Neural cell (in vitro differentiated cells): Measurements from ENCODE around the gene CACNA1B. TPM values are rescaled to one million over a fixed set of nuclear protein-coding genes. Genes with fewer than 3 reads are reported as not detected.
"Not testable (repeated sequence)": the region's sequence is repeated elsewhere in the genome, so short reads cannot be mapped to it uniquely, and the experiment has no call there.

Experiments
- H2AFZ ChIP-seq: fragments of 200-600, 300-800 bp; sonication (generic), shearing (Covaris generic); 2 replicates; pipeline ENCODE4 v1.6.0; 2014; ENCODE audit warnings: low read depth, mild to moderate bottlenecking, antibody characterized with exemption, low read length, moderate library complexity
- H3F3A ChIP-seq: fragments of 200-600 bp; shearing (Covaris generic); 2 replicates; pipeline ENCODE4 v1.6.1; 2016; ENCODE audit warnings: mild to moderate bottlenecking, moderate library complexity, mixed read lengths, antibody characterized with exemption, low read length; ENCODE audit not compliant: insufficient read depth, poor library complexity, severe bottlenecking
- H3K27ac ChIP-seq: fragments of 200-600, 300-800 bp; sonication (generic), shearing (Covaris generic); 2 replicates; pipeline ENCODE4 v1.5.1; 2014; ENCODE audit warnings: mild to moderate bottlenecking, low read length, moderate library complexity
- H3K27me3 ChIP-seq: fragments of 300-800, 200-600 bp; sonication (generic), shearing (Covaris generic); 2 replicates; pipeline ENCODE4 v1.6.0; 2014; ENCODE audit warnings: mild to moderate bottlenecking, low read depth, low read length, moderate library complexity; ENCODE audit not compliant: insufficient read depth
- H3K36me3 ChIP-seq: fragments of 300-800, 200-600 bp; sonication (generic), shearing (Covaris generic); 2 replicates; pipeline ENCODE4 v1.5.1; 2014; ENCODE audit warnings: mild to moderate bottlenecking, antibody characterized with exemption, low read length, moderate library complexity; ENCODE audit not compliant: insufficient read depth
- H3K4me2 ChIP-seq: fragments of 300-800, 200-600 bp; sonication (generic), shearing (Covaris generic); 2 replicates; pipeline ENCODE4 v1.6.0; 2014; ENCODE audit warnings: mild to moderate bottlenecking, low read length
- H3K4me3 ChIP-seq: fragments of 300-800, 200-600 bp; sonication (generic), shearing (Covaris generic); 2 replicates; pipeline ENCODE4 v1.5.1; 2014; ENCODE audit warnings: mild to moderate bottlenecking, low read length, moderate library complexity
- H3K79me2 ChIP-seq: fragments of 200-600 bp; shearing (Covaris generic); replicated peaks from 2 replicates; pipeline ENCODE4 v1.6.0; 2014; ENCODE audit warnings: mild to moderate bottlenecking, low read length, moderate library complexity; ENCODE audit not compliant: insufficient read depth
- H3K9ac ChIP-seq: fragments of 300-800, 200-600 bp; sonication (generic), shearing (Covaris generic); 2 replicates; pipeline ENCODE4 v1.6.1; 2016; ENCODE audit warnings: mild to moderate bottlenecking, low read length, mixed read lengths
- H3K9me2 ChIP-seq: fragments of 200-600 bp; shearing (Covaris generic); 2 replicates; pipeline ENCODE4 v1.6.1; 2016; ENCODE audit warnings: mild to moderate bottlenecking, low read length, mixed read lengths; ENCODE audit not compliant: insufficient read depth
- H3K9me3 ChIP-seq: fragments of 200-600, 300-800 bp; sonication (generic), shearing (Covaris generic); 2 replicates; pipeline ENCODE4 v1.6.1; 2016; ENCODE audit warnings: mild to moderate bottlenecking, mixed run types, low read length, moderate library complexity, mixed read lengths
- H4K20me1 ChIP-seq: fragments of 200-600 bp; shearing (Covaris generic); 2 replicates; pipeline ENCODE4 v1.6.1; 2016; ENCODE audit warnings: mild to moderate bottlenecking, mixed run types; ENCODE audit not compliant: insufficient read depth
- EP300 ChIP-seq: fragments of 450-650 bp; conservative IDR thresholded peaks from 2 replicates; pipeline ENCODE4 v1.6.1; 2014; ENCODE audit warnings: antibody characterized with exemption, mild to moderate bottlenecking, moderate library complexity; ENCODE audit not compliant: poor library complexity, severe bottlenecking
- EZH2 ChIP-seq: fragments of 200-600, 300-800 bp; shearing (Covaris generic), sonication (generic); IDR thresholded peaks from 2 replicates; pipeline ENCODE4 v1.6.1; 2014; ENCODE audit warnings: antibody characterized with exemption, low read length, borderline replicate concordance, mild to moderate bottlenecking; ENCODE audit not compliant: insufficient read depth, poor library complexity, severe bottlenecking
- MXI1 ChIP-seq: fragments of 450-650 bp; conservative IDR thresholded peaks from 2 replicates; pipeline ENCODE4 v1.6.1; 2014; ENCODE audit warnings: antibody characterized with exemption, mild to moderate bottlenecking; ENCODE audit not compliant: poor library complexity, severe bottlenecking
- POLR2AphosphoS5 ChIP-seq: IDR thresholded peaks from 2 replicates; pipeline ENCODE4 v1.6.1; 2012
- RAD21 ChIP-seq: fragments of 450-650 bp; conservative IDR thresholded peaks from 2 replicates; pipeline ENCODE4 v1.6.1; 2014; ENCODE audit warnings: antibody characterized with exemption, mild to moderate bottlenecking, moderate library complexity
- SMC3 ChIP-seq: fragments of 450-650 bp; conservative IDR thresholded peaks from 2 replicates; pipeline ENCODE4 v1.6.1; 2014; ENCODE audit warnings: antibody characterized with exemption, mild to moderate bottlenecking, moderate library complexity; ENCODE audit not compliant: poor library complexity
- TAF1 ChIP-seq: IDR thresholded peaks from 2 replicates; pipeline ENCODE4 v1.6.1; 2012; ENCODE audit warnings: low read depth
- polyA plus RNA-seq: library from polyadenylated mRNA; depleted of rRNA; stranded (reverse); fragments of >200 nt; gene quantifications from 2 replicates; pipeline ENCODE4 v1.2.3, GENCODE V29; 2014
- TF ChIP-seq, protein P1 (sequence below): fragments of 450-650 bp; IDR thresholded peaks from 2 replicates; pipeline ENCODE4 v1.5.1; 2014; ENCODE audit warnings: antibody characterized with exemption, mild to moderate bottlenecking, moderate library complexity; ENCODE audit not compliant: poor library complexity, severe bottlenecking
- TF ChIP-seq, protein P2 (sequence below): IDR thresholded peaks from 2 replicates; pipeline ENCODE4 v1.6.1; 2012; ENCODE audit warnings: borderline replicate concordance

The CACNA1B gene
- polyA plus RNA-seq, 1 donor from 2014 or later = 5.8 TPM

DNA sequence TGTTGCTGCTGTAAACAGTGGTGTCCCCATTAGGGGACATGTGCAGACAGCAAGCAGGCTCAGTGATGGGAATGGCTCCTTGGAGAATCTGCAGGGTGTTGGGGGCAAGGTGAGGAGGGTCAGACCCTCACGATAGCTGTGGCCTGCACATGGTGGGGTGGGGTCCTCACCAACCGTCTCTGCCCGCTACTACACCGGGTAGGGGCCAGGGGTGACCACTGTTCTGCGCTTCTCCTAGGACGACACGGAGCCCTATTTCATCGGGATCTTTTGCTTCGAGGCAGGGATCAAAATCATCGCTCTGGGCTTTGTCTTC, 4.9 kb downstream of the CACNA1B start:
- Histone ChIP-seq H2AFZ (no peak overlapping the region), H3K36me3 (no peaks in the 10 kb centered on the region), H3K9me2 (no peaks in the 10 kb centered on the region), H3K27ac (no peak overlapping the region), H3K79me2 (no peaks in the 10 kb centered on the region), H3K4me3 (no peak overlapping the region), H4K20me1 (no peaks in the 10 kb centered on the region), H3K27me3 (no peaks in the 10 kb centered on the region), H3K4me2 (no peak overlapping the region), H3F3A (no peaks in the 10 kb centered on the region), H3K9me3 (no peaks in the 10 kb centered on the region), H3K9ac (no peak overlapping the region)
- TF ChIP-seq EZH2 = no peak
- no peak for TF ChIP-seq POLR2AphosphoS5
- TF ChIP-seq EP300 = no peak
- TF ChIP-seq MXI1 = no peak
- TF ChIP-seq, protein P1, sequence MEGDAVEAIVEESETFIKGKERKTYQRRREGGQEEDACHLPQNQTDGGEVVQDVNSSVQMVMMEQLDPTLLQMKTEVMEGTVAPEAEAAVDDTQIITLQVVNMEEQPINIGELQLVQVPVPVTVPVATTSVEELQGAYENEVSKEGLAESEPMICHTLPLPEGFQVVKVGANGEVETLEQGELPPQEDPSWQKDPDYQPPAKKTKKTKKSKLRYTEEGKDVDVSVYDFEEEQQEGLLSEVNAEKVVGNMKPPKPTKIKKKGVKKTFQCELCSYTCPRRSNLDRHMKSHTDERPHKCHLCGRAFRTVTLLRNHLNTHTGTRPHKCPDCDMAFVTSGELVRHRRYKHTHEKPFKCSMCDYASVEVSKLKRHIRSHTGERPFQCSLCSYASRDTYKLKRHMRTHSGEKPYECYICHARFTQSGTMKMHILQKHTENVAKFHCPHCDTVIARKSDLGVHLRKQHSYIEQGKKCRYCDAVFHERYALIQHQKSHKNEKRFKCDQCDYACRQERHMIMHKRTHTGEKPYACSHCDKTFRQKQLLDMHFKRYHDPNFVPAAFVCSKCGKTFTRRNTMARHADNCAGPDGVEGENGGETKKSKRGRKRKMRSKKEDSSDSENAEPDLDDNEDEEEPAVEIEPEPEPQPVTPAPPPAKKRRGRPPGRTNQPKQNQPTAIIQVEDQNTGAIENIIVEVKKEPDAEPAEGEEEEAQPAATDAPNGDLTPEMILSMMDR = no peak
- no peak for TF ChIP-seq TAF1
- TF ChIP-seq SMC3 = no peak
- TF ChIP-seq, protein P2, sequence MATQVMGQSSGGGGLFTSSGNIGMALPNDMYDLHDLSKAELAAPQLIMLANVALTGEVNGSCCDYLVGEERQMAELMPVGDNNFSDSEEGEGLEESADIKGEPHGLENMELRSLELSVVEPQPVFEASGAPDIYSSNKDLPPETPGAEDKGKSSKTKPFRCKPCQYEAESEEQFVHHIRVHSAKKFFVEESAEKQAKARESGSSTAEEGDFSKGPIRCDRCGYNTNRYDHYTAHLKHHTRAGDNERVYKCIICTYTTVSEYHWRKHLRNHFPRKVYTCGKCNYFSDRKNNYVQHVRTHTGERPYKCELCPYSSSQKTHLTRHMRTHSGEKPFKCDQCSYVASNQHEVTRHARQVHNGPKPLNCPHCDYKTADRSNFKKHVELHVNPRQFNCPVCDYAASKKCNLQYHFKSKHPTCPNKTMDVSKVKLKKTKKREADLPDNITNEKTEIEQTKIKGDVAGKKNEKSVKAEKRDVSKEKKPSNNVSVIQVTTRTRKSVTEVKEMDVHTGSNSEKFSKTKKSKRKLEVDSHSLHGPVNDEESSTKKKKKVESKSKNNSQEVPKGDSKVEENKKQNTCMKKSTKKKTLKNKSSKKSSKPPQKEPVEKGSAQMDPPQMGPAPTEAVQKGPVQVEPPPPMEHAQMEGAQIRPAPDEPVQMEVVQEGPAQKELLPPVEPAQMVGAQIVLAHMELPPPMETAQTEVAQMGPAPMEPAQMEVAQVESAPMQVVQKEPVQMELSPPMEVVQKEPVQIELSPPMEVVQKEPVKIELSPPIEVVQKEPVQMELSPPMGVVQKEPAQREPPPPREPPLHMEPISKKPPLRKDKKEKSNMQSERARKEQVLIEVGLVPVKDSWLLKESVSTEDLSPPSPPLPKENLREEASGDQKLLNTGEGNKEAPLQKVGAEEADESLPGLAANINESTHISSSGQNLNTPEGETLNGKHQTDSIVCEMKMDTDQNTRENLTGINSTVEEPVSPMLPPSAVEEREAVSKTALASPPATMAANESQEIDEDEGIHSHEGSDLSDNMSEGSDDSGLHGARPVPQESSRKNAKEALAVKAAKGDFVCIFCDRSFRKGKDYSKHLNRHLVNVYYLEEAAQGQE = no peak
- no peak for TF ChIP-seq RAD21

DNA sequence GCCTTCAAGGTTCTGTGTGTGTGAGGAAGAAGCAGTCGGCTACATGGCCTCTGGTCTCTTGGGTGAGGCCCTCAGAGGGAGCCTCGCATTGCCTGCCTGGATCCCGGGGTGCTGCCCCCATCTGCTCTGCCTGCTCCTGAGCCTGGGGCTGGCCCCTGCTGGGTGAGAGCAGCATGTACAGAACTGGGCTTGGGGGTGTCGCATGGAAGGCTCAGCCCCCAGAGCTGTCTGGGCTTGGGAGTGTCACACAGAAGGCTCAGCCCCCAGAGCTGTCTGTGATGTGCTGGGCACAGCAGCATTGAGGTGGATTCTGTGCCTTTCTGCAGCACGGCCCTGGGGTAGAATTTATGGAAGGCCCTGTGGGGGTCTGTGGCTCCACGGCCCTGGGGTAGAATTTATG, 6.4 kb downstream of the CACNA1B start:
- not testable (repeated sequence) for H3K9me3 ChIP-seq, H3K9me2 ChIP-seq, H3F3A ChIP-seq, H3K27ac ChIP-seq, H3K9ac ChIP-seq, H3K27me3 ChIP-seq, H2AFZ ChIP-seq, H3K4me3 ChIP-seq, H4K20me1 ChIP-seq, H3K4me2 ChIP-seq, H3K79me2 ChIP-seq, H3K36me3 ChIP-seq

DNA sequence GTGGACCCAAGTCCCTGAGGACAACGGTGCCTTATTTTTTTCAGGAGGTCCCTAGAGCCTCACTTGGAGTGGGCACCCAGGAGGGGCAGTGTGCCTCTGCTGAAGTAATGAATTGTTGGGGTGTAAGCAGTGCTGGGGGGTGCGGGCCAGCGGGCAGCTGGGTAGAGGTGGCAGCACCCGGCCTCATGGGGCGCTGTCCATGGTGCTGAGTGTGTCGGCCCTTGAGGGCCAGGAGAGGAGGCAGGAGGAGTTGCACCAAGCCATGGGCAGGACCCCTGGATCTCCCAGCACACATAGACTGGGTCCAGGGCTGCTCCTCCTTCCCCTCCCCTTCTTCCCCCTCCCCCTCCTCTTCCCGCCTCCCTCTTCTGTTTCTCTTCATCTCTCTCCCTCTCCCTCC, 7.0 kb downstream of the CACNA1B start:
- not testable (repeated sequence) for H2AFZ ChIP-seq, H3K4me3 ChIP-seq, H3F3A ChIP-seq

DNA sequence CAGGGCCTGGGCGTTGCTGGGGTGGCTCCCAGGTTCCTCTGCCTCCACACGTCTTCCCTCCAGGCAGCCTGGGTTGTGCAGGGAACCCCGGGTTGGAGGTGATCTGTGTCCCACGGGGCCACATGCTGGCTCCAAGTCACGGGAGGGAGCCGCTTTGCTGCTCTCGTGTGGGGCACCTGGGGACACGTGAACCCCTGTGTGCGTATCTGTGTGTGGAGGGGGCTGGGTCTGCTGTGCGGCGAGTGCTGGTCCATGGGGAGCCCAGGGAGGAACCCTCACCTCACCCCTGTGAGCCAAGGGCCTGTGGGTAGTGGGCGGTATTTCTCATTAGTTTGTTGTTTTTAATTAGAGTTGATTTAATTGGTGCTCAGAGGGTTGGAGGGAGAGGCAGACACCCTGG, 7.5 kb downstream of the CACNA1B start:
- H3K79me2 ChIP-seq, H4K20me1 ChIP-seq, H3F3A ChIP-seq, H3K4me3 ChIP-seq, H3K36me3 ChIP-seq, H3K9ac ChIP-seq, H2AFZ ChIP-seq, H3K27me3 ChIP-seq, H3K9me3 ChIP-seq, H3K27ac ChIP-seq, H3K4me2 ChIP-seq, H3K9me2 ChIP-seq: not testable (repeated sequence)

More for the DNA sequence above, 7.0 kb downstream of the CACNA1B start:
- H3K27ac ChIP-seq, H3K9me3 ChIP-seq, H3K36me3 ChIP-seq, H3K27me3 ChIP-seq, H3K79me2 ChIP-seq, H3K4me2 ChIP-seq, H4K20me1 ChIP-seq, H3K9ac ChIP-seq, H3K9me2 ChIP-seq: not testable (repeated sequence)

DNA sequence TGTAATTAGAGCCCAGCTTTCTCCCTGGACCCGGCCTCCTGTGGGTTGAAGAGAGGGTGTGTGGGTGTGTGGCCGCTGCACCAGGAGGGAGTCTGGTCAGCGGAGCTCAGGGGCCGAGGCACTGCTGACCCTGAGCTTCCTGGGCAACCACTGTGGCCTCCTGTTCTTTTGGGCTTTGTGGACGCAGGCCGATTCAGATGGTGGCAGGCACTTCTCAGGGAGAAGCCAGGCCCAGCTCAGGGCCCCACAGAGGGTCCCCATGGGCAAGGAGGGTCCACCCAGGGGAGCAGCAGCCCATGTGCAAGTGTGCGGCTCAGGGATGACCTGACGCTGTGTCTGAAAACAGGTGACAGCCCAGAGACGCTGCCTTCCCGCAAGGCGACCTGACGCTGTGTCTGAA, 11.0 kb downstream of the CACNA1B start:
- not testable (repeated sequence) for H3K4me2 ChIP-seq, H3K27ac ChIP-seq, H3K9me2 ChIP-seq, H3F3A ChIP-seq, H4K20me1 ChIP-seq, H3K4me3 ChIP-seq, H3K27me3 ChIP-seq, H2AFZ ChIP-seq, H3K36me3 ChIP-seq, H3K9ac ChIP-seq, H3K9me3 ChIP-seq, H3K79me2 ChIP-seq
